ENCODE results near the gene EFR3B.
"Not testable (repeated sequence)": the region's sequence is repeated elsewhere in the genome, so short reads cannot be mapped to it uniquely, and the experiment has no call there.

The EFR3B gene

DNA sequence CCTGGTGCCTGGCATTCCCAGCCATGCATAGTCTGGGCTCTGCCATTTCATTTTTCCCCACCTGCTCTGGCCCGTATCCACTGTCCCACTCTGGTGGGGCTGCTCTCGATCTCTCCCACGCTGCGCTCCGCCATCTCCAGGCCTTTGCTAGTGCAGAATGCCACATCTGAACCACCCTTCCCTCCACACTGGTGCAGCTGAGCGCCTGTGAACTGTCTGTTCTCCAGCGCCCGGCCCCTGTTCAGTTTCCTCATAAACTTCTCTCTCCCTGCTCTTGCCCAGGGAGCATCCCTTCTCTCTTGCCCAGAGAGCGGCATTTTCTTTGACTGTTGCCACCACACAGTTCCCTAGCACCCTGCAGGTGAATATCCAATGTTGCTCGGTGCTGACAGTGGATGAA lies 105.0 kb downstream of the EFR3B start:
- no peak for DNase-seq
- no peaks in the 10 kb centered on the region for H3K4me1 ChIP-seq (ENCODE audit: control insufficient read depth, low read depth, low read length)
- no peaks in the 10 kb centered on the region for H3K79me1 ChIP-seq (ENCODE audit: low read length)
- no peak overlapping the region for H3K9ac ChIP-seq (ENCODE audit: low read length)
- no peak overlapping the region for H2BK5ac ChIP-seq (ENCODE audit: low read length)
- no CpG with 5 or more reads among the region's 10 CpGs for WGBS (ENCODE audit: extremely low coverage, insufficient coverage, low lambda C conversion rate)
- no peak overlapping the region for H3K4me3 ChIP-seq (ENCODE audit: low read length)
- no peak overlapping the region for H3K4me2 ChIP-seq (ENCODE audit: low read length)
- H3K56ac ChIP-seq (ENCODE audit: low read length): no peak overlapping the region
- no peak overlapping the region for H3K4ac ChIP-seq (ENCODE audit: low read depth, low read length)
- H2BK15ac ChIP-seq (replicated peaks; ENCODE audit: low read depth): no peak overlapping the region
- H3K18ac ChIP-seq (ENCODE audit: low read length): no peak overlapping the region
- H3K36me3 ChIP-seq (ENCODE audit: control insufficient read depth, insufficient read depth, low read length): no peaks in the 10 kb centered on the region
- H3K79me2 ChIP-seq (ENCODE audit: control insufficient read depth, insufficient read depth, low read length): no peaks in the 10 kb centered on the region
- no peaks in the 10 kb centered on the region for H3K27me3 ChIP-seq (ENCODE audit: insufficient read depth, low read length, poor library complexity)
- H2AK5ac ChIP-seq (ENCODE audit: low read length): no peak overlapping the region
- H2BK120ac ChIP-seq (ENCODE audit: low read depth, low read length): no peak overlapping the region
- H3K27ac ChIP-seq (ENCODE audit: low read depth, low read length): no peak overlapping the region
- no peak overlapping the region for H3K23ac ChIP-seq (ENCODE audit: low read length)
- H4K5ac ChIP-seq (ENCODE audit: low read length): no peak overlapping the region
- H4K8ac ChIP-seq (ENCODE audit: low read depth, low read length): no peak overlapping the region

DNA sequence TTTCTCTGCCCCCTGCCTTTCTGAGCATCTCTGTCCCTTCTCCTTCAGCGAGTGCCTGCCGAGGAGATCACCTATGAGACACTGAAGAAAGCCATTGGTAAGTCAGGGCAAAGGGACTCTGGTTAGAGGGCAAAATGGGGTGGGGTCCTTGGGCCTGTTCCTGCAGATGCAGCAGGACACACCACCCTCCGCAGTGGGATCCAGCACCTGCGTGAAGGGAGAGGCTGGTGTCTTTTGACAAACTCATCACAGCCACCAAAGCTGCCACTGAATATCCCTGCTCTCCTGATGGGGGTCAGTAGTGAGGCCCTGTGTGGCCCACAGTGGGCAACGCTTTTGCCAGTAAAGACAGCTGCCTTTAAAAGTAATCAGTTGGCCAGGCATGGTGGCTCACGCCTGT lies 107.8 kb downstream of the EFR3B start:
- no peak overlapping the region for H3K4me2 ChIP-seq (ENCODE audit: low read length)
- no peak overlapping the region for H3K18ac ChIP-seq (ENCODE audit: low read length)
- no peak overlapping the region for H3K4ac ChIP-seq (ENCODE audit: low read depth, low read length)
- no peak overlapping the region for H3K27ac ChIP-seq (ENCODE audit: low read depth, low read length)
- H4K5ac ChIP-seq (ENCODE audit: low read length): no peak overlapping the region
- H2BK120ac ChIP-seq (ENCODE audit: low read depth, low read length): no peak overlapping the region
- H3K9ac ChIP-seq (ENCODE audit: low read length): no peak overlapping the region
- no peak overlapping the region for H3K4me3 ChIP-seq (ENCODE audit: low read length)
- H3K4me1 ChIP-seq (ENCODE audit: control insufficient read depth, low read depth, low read length): no peaks in the 10 kb centered on the region
- no peak for DNase-seq
- H2BK5ac ChIP-seq (ENCODE audit: low read length): no peak overlapping the region
- no peaks in the 10 kb centered on the region for H3K36me3 ChIP-seq (ENCODE audit: control insufficient read depth, insufficient read depth, low read length)
- H3K27me3 ChIP-seq (ENCODE audit: insufficient read depth, low read length, poor library complexity): no peaks in the 10 kb centered on the region
- no peak overlapping the region for H4K8ac ChIP-seq (ENCODE audit: low read depth, low read length)
- no peak overlapping the region for H3K56ac ChIP-seq (ENCODE audit: low read length)
- H3K79me2 ChIP-seq (ENCODE audit: control insufficient read depth, insufficient read depth, low read length): no peaks in the 10 kb centered on the region
- no peaks in the 10 kb centered on the region for H3K79me1 ChIP-seq (ENCODE audit: low read length)
- no CpG with 5 or more reads among the region's 6 CpGs for WGBS (ENCODE audit: extremely low coverage, insufficient coverage, low lambda C conversion rate)
- no peak overlapping the region for H2BK15ac ChIP-seq (replicated peaks; ENCODE audit: low read depth)
- H3K23ac ChIP-seq (ENCODE audit: low read length): no peak overlapping the region
- H2AK5ac ChIP-seq (ENCODE audit: low read length): no peak overlapping the region

DNA sequence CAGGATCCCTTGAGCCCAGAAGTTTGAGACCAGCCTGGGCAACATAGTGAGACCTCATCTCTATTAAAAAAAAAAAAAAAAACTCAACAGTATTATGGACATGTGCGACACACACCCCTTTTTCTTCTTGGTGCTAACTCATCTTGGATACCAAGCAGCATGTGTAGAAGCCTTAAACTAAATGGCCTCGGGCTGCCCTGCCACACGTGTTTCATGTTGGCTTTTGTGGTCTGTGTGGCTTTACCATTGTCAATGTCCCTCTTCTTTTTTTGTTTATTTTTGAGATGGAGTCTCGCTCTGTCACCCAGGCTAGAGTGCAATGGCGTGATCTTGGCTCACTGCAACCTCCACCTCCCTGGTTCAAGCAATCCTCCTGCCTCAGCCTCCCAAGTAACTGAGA lies 109.1 kb downstream of the EFR3B start:
- not testable (repeated sequence) for H3K4me3 ChIP-seq (ENCODE audit: low read length); DNase-seq; H2BK120ac ChIP-seq (ENCODE audit: low read depth, low read length); H3K23ac ChIP-seq (ENCODE audit: low read length); H3K9ac ChIP-seq (ENCODE audit: low read length); H3K18ac ChIP-seq (ENCODE audit: low read length); H3K27me3 ChIP-seq (ENCODE audit: insufficient read depth, low read length, poor library complexity); H3K36me3 ChIP-seq (ENCODE audit: control insufficient read depth, insufficient read depth, low read length); H3K79me1 ChIP-seq (ENCODE audit: low read length); H4K8ac ChIP-seq (ENCODE audit: low read depth, low read length); H3K56ac ChIP-seq (ENCODE audit: low read length); H2AK5ac ChIP-seq (ENCODE audit: low read length); H3K27ac ChIP-seq (ENCODE audit: low read depth, low read length); H3K4ac ChIP-seq (ENCODE audit: low read depth, low read length); H3K4me1 ChIP-seq (ENCODE audit: control insufficient read depth, low read depth, low read length); H3K79me2 ChIP-seq (ENCODE audit: control insufficient read depth, insufficient read depth, low read length); H2BK5ac ChIP-seq (ENCODE audit: low read length); H3K4me2 ChIP-seq (ENCODE audit: low read length); H2BK15ac ChIP-seq (replicated peaks; ENCODE audit: low read depth); H4K5ac ChIP-seq (ENCODE audit: low read length)
- WGBS (ENCODE audit: extremely low coverage, insufficient coverage, low lambda C conversion rate): no CpG with 5 or more reads among the region's 5 CpGs

DNA sequence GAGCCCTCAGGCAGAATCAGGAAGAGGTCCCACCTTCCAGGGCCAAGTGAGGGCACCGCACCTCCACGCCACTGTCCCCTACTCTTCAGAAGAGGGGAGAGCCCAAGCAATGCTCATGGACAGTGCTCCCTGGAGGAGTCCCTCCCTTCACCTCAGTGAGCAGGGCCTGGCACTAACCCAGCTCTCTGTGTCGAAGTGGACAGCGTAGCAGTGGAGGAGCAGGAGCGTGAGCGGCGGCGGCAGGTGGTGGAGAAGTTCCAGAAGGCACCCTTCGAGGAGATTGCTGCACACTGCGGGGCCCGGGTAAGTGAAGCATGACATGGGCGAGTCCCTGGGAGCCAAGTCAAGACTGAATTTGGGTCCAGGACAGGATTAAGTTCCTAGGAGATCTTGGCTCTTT lies 109.8 kb downstream of the EFR3B start:
- Histone ChIP-seq H3K4me1 (ENCODE audit: control insufficient read depth, low read depth, low read length) (no peaks in the 10 kb centered on the region), H3K27me3 (ENCODE audit: insufficient read depth, low read length, poor library complexity) (no peaks in the 10 kb centered on the region), H3K23ac (ENCODE audit: low read length) (no peak overlapping the region), H3K4me3 (ENCODE audit: low read length) (no peak overlapping the region), H3K79me2 (ENCODE audit: control insufficient read depth, insufficient read depth, low read length) (no peaks in the 10 kb centered on the region), H3K27ac (ENCODE audit: low read depth, low read length) (no peak overlapping the region), H3K79me1 (ENCODE audit: low read length) (no peaks in the 10 kb centered on the region), H3K56ac (ENCODE audit: low read length) (no peak overlapping the region), H2BK120ac (ENCODE audit: low read depth, low read length) (no peak overlapping the region), H4K8ac (ENCODE audit: low read depth, low read length) (no peak overlapping the region), H3K18ac (ENCODE audit: low read length) (no peak overlapping the region), H3K4me2 (ENCODE audit: low read length) (no peak overlapping the region), H3K9ac (ENCODE audit: low read length) (no peak overlapping the region), H4K5ac (ENCODE audit: low read length) (no peak overlapping the region), H2BK5ac (ENCODE audit: low read length) (no peak overlapping the region), H3K4ac (ENCODE audit: low read depth, low read length) (no peak overlapping the region), H3K36me3 (ENCODE audit: control insufficient read depth, insufficient read depth, low read length) (no peaks in the 10 kb centered on the region), H2AK5ac (ENCODE audit: low read length) (no peak overlapping the region), H2BK15ac (replicated peaks; ENCODE audit: low read depth) (no peak overlapping the region)
- WGBS (ENCODE audit: extremely low coverage, insufficient coverage, low lambda C conversion rate): no CpG with 5 or more reads among the region's 12 CpGs
- no peak for DNase-seq

DNA sequence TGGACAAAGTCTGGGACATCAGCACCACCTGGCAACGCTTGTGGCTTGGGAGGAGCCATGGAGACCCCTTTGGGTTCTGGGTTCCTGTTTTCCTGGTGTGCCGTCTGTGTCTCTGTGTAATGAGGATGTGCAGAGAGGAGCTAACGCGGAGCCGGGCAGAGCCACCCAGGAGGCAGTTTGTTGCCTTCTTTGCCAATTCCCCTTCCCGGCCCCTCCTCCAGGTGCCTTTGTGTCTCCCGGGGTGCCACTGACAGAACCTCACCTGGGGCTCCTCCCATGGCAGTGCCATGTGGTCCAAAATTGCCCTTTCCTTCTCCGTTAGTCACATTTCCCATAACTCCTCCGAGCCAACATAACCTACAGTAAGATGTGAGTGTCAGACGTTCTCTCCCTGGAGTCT lies 113.5 kb downstream of the EFR3B start:
- Histone ChIP-seq H3K23ac (ENCODE audit: low read length) (no peak overlapping the region), H3K27ac (ENCODE audit: low read depth, low read length) (no peak overlapping the region), H3K36me3 (ENCODE audit: control insufficient read depth, insufficient read depth, low read length) (no peaks in the 10 kb centered on the region), H3K9ac (ENCODE audit: low read length) (no peak overlapping the region), H3K4me2 (ENCODE audit: low read length) (no peak overlapping the region), H3K4ac (ENCODE audit: low read depth, low read length) (no peak overlapping the region), H3K79me1 (ENCODE audit: low read length) (no peaks in the 10 kb centered on the region), H3K56ac (ENCODE audit: low read length) (no peak overlapping the region), H3K4me1 (ENCODE audit: control insufficient read depth, low read depth, low read length) (peaks cover 2% of the 10 kb centered on the region), H2AK5ac (ENCODE audit: low read length) (no peak overlapping the region), H4K5ac (ENCODE audit: low read length) (no peak overlapping the region), H2BK5ac (ENCODE audit: low read length) (no peak overlapping the region), H2BK15ac (replicated peaks; ENCODE audit: low read depth) (no peak overlapping the region), H4K8ac (ENCODE audit: low read depth, low read length) (no peak overlapping the region), H3K27me3 (ENCODE audit: insufficient read depth, low read length, poor library complexity) (no peaks in the 10 kb centered on the region), H2BK120ac (ENCODE audit: low read depth, low read length) (no peak overlapping the region), H3K4me3 (ENCODE audit: low read length) (no peak overlapping the region), H3K79me2 (ENCODE audit: control insufficient read depth, insufficient read depth, low read length) (no peaks in the 10 kb centered on the region), H3K18ac (ENCODE audit: low read length) (no peak overlapping the region)
- no CpG with 5 or more reads among the region's 10 CpGs for WGBS (ENCODE audit: extremely low coverage, insufficient coverage, low lambda C conversion rate)
- no peak for DNase-seq

DNA sequence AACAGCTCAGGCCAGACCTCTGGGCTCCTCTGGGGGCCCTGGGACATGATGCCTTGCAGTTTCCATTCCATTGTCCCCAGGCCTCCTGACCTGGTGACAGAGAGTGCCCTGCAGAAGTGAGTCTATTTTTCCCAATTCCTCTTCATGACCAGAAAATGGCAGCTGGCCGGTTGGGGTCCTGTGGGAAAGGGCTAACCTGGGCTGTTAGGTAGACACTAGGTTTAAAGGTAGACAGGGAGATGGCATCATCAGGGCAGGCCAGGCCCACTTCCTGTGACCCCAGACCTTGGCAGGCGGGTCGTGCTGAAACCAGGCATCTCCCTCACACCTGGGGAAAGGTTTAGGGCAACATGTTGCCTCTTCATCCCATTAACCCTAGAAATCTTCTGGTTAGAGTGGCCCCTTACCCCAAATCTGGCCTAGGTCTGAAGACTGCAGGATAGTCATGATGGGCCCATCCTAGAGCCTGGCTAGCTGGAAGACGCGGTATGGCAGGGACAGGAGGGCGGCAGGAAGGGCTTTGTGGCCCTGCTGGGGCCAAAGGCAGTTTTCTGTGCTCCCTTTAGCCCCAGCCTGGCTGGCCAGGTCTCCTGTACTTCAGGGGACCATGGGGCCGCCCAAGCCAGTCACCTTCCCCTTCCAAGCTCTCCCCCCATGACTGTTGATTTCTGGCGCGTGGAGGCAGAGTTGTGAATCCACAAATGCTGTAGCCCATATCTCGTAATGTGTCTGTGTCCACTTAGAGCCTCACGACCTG lies 116.4 kb downstream of the EFR3B start:
- no peak overlapping the region for H2AK5ac ChIP-seq (ENCODE audit: low read length)
- H3K79me2 ChIP-seq (ENCODE audit: control insufficient read depth, insufficient read depth, low read length): no peaks in the 10 kb centered on the region
- H3K18ac ChIP-seq (ENCODE audit: low read length): no peak overlapping the region
- H2BK5ac ChIP-seq (ENCODE audit: low read length): no peak overlapping the region
- H3K79me1 ChIP-seq (ENCODE audit: low read length): no peaks in the 10 kb centered on the region
- H3K4me3 ChIP-seq (ENCODE audit: low read length): no peak overlapping the region
- H3K9ac ChIP-seq (ENCODE audit: low read length): no peak overlapping the region
- no peak overlapping the region for H4K5ac ChIP-seq (ENCODE audit: low read length)
- WGBS (ENCODE audit: extremely low coverage, insufficient coverage, low lambda C conversion rate): no CpG with 5 or more reads among the region's 11 CpGs
- H3K56ac ChIP-seq (ENCODE audit: low read length): no peak overlapping the region
- no peak overlapping the region for H3K27ac ChIP-seq (ENCODE audit: low read depth, low read length)
- H3K4me2 ChIP-seq (ENCODE audit: low read length): no peak overlapping the region
- no peak overlapping the region for H2BK15ac ChIP-seq (replicated peaks; ENCODE audit: low read depth)
- DNase-seq: no peak
- no peak overlapping the region for H4K8ac ChIP-seq (ENCODE audit: low read depth, low read length)
- no peak overlapping the region for H2BK120ac ChIP-seq (ENCODE audit: low read depth, low read length)
- H3K4me1 ChIP-seq (ENCODE audit: control insufficient read depth, low read depth, low read length): peaks cover 2% of the 10 kb centered on the region
- no peaks in the 10 kb centered on the region for H3K36me3 ChIP-seq (ENCODE audit: control insufficient read depth, insufficient read depth, low read length)
- H3K4ac ChIP-seq (ENCODE audit: low read depth, low read length): no peak overlapping the region
- no peak overlapping the region for H3K23ac ChIP-seq (ENCODE audit: low read length)
- no peaks in the 10 kb centered on the region for H3K27me3 ChIP-seq (ENCODE audit: insufficient read depth, low read length, poor library complexity)

Data from mesendoderm (in vitro differentiated cells).